Heart right ventricle (tissue), 16 donors: ENCODE data around the gene ARAP2. TPM values are rescaled to one million over a fixed set of nuclear protein-coding genes. Genes with fewer than 3 reads are reported as not detected.

Experiments
- ATAC-seq, 8 donors: fragments of 200-7000 bp; cut with Tn5 transposase; one replicate each; pipeline ENCODE4 v1.9.1; 2020; ENCODE audit warnings: mild to moderate bottlenecking in 8 of 8, moderate library complexity in 8 of 8, moderate number of reproducible peaks in 1 of 8
- DNase-seq, 2 donors: peaks; one replicate each; pipeline ENCODE4 v3.0.0-alpha.2; 2020
- H3K27ac ChIP-seq, 10 donors: fragments of 200-600 bp; sonication (generic) in 2 of 10; one replicate each; pipeline versions ENCODE4 v1.5.0 to v1.8.0; 2020 to 2022; ENCODE audit warnings: mild to moderate bottlenecking in 3 of 10
- H3K27me3 ChIP-seq, 7 donors: fragments of 200-600 bp; one replicate each; pipeline ENCODE4 v1.8.0; 2021 to 2022; ENCODE audit warnings: mild to moderate bottlenecking in 2 of 7
- H3K36me3 ChIP-seq, 9 donors: fragments of 200-600 bp; sonication (generic) in 1 of 9; one replicate each; pipeline versions ENCODE4 v1.5.0 to v1.8.0; 2020 to 2022; ENCODE audit warnings: mild to moderate bottlenecking in 2 of 9
- H3K4me1 ChIP-seq, 9 donors: fragments of 200-600 bp; sonication (generic) in 1 of 9; one replicate each; pipeline versions ENCODE4 v1.5.0 to v1.8.0; 2020 to 2022; ENCODE audit warnings: mild to moderate bottlenecking in 4 of 9
- H3K4me3 ChIP-seq, 10 donors: fragments of 200-600 bp; sonication (generic) in 2 of 10; one replicate each; pipeline versions ENCODE4 v1.5.0 to v1.8.0; 2020 to 2022; ENCODE audit warnings: mild to moderate bottlenecking in 7 of 10, moderate library complexity in 2 of 10
- H3K9me3 ChIP-seq, 11 donors: fragments of 200-600 bp in 10 of 11; sonication (generic) in 2 of 11; one replicate each; pipeline versions ENCODE4 v1.5.0 to v1.8.0; 2013 to 2022; ENCODE audit warnings: mild to moderate bottlenecking in 2 of 11, control low read depth in 1 of 11, moderate library complexity in 1 of 11
- WGBS, 2 donors: extraction: QIAGEN DNeasy Blood & Tissue Kit; methylation state at CpG; one replicate each; pipeline ENCODE4 v1.1.7; 2013; ENCODE audit warnings: inconsistent platforms in 1 of 2; 5-methylcytosine and 5-hydroxymethylcytosine counted together
- intact Hi-C, 10 donors: fragments of 100-400 bp; cut with DNase I; formaldehyde crosslinking; loops; one replicate each; pipeline versions ENCODE4 v1.11.1 to v1.14.2; 2022
- polyA plus RNA-seq, 2 donors: library from polyadenylated mRNA; stranded (reverse); fragments of 200-250 nt; gene quantifications; one replicate each; pipeline ENCODE4 v1.2.3, GENCODE V29; 2013
- total RNA-seq, 10 donors: library from RNA; stranded (reverse); fragmentation: NEBNext Ultra II Directional in 3 of 10; extraction: Animal tissue kit (Norgen Biotek cat#: 25700) in 3 of 10; gene quantifications; one replicate each; pipeline versions ENCODE4 v1.2.1 to v1.2.4, GENCODE V29; 2021 to 2023
- TF ChIP-seq, protein P1 (sequence below), 9 donors: fragments of 200-600 bp; sonication (generic) in 2 of 9; IDR thresholded peaks; one replicate each; pipeline versions ENCODE4 v1.5.0 to v1.8.0; 2021 to 2022; ENCODE audit warnings: antibody characterized with exemption in 9 of 9, mild to moderate bottlenecking in 5 of 9, moderate library complexity in 1 of 9
- donor health status: Arrhythmogenic right ventricular cardiomyopathy.
- donor health status: ischemic (EF 13 %, LVEDD 7.1; RV severe dilation, severe dysfunction).
- donor health status: healthy with polysubstance abuse.
- donor health status: DM: no; HTN: yes; CAD: no.
- donor health status: DM: no; HTN: no; CAD: no.
- donor health status: ischemic (EF 25% LVEDD 6.9; RV normal size, moderate dysfunction).
- donor health status: ischemic (EF 25% LVEDD 5.7; RV mildly dilated, moderate dysfunction).
- donor health status: healthy.
- donor health status: DM: yes; HTN: yes; CAD: no.
- donor health status: Ischemic cardiomyopathy.
- donor health status: ischemic (EF 35%, LVEDD 5.7; RV mildly dilated, moderate dysfunction).
- donor health status: nonischemic (EF 11% LVEDD 7.7; RV severe dilation, severe dysfunction).
- donor health status: DM: yes; HTN: yes; CAD: no.
- donor health status: PGD.
- donor health status: ischemic (EF 29% LVEDD 5.4; RV normal size, mild dysfunction).
- donor health status: nonischemic (EF 23%, LVEDD 6.1; RV moderate dilation, normal function).

The ARAP2 gene
- total and polyA plus RNA-seq, 12 donors, result 0.19 to 6.9 (median 2.5) TPM

DNA sequence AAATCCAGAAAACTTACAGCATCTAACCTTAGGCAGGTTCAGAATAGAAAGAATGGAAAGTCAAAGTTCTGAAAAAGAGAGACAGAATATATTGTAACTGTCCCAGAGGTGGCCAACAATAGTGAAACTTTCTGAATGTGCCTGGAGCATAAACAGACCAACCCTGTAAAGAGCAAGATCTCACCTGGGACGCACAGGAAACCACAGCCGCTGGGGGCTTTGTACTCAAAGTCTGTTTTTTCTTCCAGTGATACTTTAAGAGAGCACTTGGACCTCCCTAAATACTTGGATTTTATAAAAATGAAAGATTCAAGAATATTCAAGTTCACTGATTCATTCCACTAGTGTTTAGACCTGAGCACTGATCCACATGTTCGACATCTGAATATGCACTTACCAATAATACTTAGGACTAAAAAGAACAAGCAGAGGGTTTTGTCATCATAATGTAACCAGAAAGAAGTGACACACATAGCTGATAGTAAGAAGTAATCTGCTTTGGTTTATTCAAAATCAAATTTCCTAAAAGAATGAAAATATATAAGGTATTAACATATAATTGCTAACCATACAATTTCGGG, 35.3 kb downstream of the ARAP2 start:
- 84% methylated on average over 4 of the region's 4 CpGs for WGBS, 2 donors
- TF ChIP-seq, protein P1, sequence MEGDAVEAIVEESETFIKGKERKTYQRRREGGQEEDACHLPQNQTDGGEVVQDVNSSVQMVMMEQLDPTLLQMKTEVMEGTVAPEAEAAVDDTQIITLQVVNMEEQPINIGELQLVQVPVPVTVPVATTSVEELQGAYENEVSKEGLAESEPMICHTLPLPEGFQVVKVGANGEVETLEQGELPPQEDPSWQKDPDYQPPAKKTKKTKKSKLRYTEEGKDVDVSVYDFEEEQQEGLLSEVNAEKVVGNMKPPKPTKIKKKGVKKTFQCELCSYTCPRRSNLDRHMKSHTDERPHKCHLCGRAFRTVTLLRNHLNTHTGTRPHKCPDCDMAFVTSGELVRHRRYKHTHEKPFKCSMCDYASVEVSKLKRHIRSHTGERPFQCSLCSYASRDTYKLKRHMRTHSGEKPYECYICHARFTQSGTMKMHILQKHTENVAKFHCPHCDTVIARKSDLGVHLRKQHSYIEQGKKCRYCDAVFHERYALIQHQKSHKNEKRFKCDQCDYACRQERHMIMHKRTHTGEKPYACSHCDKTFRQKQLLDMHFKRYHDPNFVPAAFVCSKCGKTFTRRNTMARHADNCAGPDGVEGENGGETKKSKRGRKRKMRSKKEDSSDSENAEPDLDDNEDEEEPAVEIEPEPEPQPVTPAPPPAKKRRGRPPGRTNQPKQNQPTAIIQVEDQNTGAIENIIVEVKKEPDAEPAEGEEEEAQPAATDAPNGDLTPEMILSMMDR (IDR thresholded peaks at IDR 0.05), result no peak
- Histone ChIP-seq H3K9me3 (no peaks in the 10 kb centered on the region), H3K27ac (no peak overlapping the region), H3K36me3 (peaks cover 0 to 12% (median 0%) of the 10 kb centered on the region in 9 donors), H3K4me3 (no peak overlapping the region), H3K4me1 (peaks cover 0 to 14% (median 0%) of the 10 kb centered on the region in 9 donors), H3K27me3 (no peaks in the 10 kb centered on the region)
- intact Hi-C loops, result no loop called here
- ATAC-seq (no peak), DNase-seq (no peak)

DNA sequence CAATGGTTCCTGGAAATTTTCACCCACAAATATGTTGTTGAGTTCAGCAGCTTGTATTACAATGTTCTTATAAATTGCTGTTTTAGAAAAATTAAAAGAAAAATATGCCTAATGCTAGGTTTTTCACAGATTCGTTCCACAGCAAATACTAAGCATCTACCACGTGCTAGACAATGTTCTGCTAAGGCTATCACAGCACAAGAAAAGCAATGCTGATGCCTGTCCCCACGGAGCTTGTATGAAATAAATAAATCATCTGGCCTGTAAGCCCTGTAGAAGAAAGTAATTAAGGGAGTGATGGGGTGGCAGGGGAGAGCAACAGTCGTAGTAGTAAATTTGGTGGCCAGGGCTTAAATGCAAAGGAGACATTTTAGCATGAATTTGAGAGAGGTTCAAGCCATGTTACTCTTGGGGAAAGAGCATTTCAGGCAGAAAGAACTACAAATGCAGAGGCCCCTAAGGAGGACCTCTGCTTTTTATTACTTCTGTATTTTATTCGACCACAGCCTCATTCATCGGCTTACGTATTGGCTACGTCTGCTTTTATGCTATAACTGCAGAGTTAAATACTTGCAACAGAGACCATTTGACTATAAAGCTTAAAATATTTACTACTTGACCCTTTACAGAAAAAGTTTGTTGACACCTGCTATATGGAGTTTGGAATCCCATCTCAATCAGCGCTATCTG, 36.3 kb downstream of the ARAP2 start:
- intact Hi-C loops, result no loop called here
- 83 to 84% methylated on average over 9 of the region's 9 CpGs for WGBS, 2 donors

DNA sequence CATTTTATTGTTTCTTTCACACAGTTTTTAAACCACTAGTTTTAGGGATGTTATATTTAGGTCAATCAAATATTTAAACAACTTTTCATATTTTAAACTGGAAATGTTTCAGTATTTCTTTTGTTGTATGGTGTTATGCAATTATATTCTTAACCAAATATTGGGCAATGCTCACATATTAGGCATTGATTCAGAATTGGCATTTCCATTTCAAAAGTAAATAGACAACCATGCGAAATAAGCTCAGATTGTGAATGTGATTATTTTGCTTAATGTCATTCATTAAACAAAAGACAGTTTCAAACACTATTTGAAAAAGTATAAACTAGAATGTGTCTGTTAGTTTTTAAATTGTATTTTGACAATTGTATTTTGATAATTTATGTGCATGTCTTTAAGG, 36.9 kb downstream of the ARAP2 start:
- H3K4me1 ChIP-seq, result peaks cover 0 to 14% (median 0%) of the 10 kb centered on the region in 9 donors
- no peak for DNase-seq
- H3K36me3 ChIP-seq, result peaks cover 0 to 11% (median 0%) of the 10 kb centered on the region in 9 donors
- TF ChIP-seq, protein P1 (IDR thresholded peaks at IDR 0.05), result no peak
- ATAC-seq, result no peak
- intact Hi-C loops, result no loop called here
- no peaks in the 10 kb centered on the region for H3K27me3 ChIP-seq
- no peak overlapping the region for H3K4me3 ChIP-seq
- H3K27ac ChIP-seq, result no peak overlapping the region
- WGBS, 2 donors, result 94 to 100% methylated on average over 1 of the region's 1 CpG
- H3K9me3 ChIP-seq, result no peaks in the 10 kb centered on the region

More for the DNA sequence above, 36.3 kb downstream of the ARAP2 start:
- ATAC-seq (no peak), DNase-seq (no peak)
- Histone ChIP-seq H3K36me3 (peaks cover 0 to 11% (median 0%) of the 10 kb centered on the region in 9 donors), H3K27me3 (no peaks in the 10 kb centered on the region), H3K4me1 (peaks cover 0 to 14% (median 0%) of the 10 kb centered on the region in 9 donors), H3K27ac (no peak overlapping the region), H3K9me3 (no peaks in the 10 kb centered on the region), H3K4me3 (no peak overlapping the region)
- TF ChIP-seq, protein P1 (IDR thresholded peaks at IDR 0.05), result no peak

DNA sequence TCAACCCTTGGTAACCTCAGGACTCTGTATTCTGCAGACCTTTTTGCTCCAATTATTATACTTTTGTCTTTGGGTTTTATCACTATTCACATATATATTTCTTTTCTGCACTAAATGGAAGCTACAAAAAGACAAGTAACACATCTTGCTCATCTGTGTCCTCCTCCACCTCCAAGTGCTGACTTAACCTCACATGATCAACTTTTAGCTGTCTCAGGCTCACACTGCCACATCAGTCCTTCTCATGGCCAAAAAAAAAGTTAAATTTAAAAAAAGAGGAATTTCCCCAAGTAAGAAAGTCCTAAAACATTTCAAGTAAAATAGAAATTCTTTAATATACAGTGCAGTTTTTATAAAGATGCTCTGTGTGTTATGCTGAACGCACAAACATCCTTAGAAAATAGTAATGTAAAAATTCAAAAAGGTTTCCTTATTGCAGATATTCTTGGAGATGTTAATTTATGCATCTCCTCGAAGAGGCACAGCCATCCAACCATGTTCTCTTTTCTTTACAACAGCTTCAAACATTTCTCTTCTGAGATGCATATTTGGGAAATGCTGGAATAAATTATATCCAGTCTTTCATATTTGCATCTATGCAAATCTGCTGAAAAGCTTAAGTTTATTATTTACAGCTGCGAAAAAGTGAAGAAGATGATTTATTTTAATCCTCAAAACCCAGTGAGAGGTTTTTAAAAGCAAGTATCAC, 37.6 kb downstream of the ARAP2 start:
- no peaks in the 10 kb centered on the region for H3K27me3 ChIP-seq
- H3K9me3 ChIP-seq, result no peaks in the 10 kb centered on the region
- H3K27ac ChIP-seq, result no peak overlapping the region
- ATAC-seq (no peak), DNase-seq (no peak)
- WGBS, 2 donors, result 76 to 77% methylated on average over 3 of the region's 3 CpGs
- H3K4me1 ChIP-seq, result peaks cover 0 to 14% (median 0%) of the 10 kb centered on the region in 9 donors
- no peak overlapping the region for H3K4me3 ChIP-seq
- intact Hi-C loops, result no loop called here
- TF ChIP-seq, protein P1 (IDR thresholded peaks at IDR 0.05), result no peak
- peaks cover 0 to 11% (median 0%) of the 10 kb centered on the region in 9 donors for H3K36me3 ChIP-seq
